GM18867 (cell line): ENCODE results near the gene PLP2.

Experiments
- ATAC-seq: cut with Tn5 transposase; IDR thresholded peaks from one replicate; pipeline ENCODE4 v1.9.1; 2021; ENCODE audit warnings: mild to moderate bottlenecking, moderate library complexity; ENCODE audit not compliant: unreplicated experiment

Gene PLP2

GRCh38 chrX:49208399-49208798 lies 36.7 kb downstream of the PLP2 start:
- ATAC-seq: no peak

- no peak for ATAC-seq
These were observed 37.9 kb downstream of the PLP2 start for GRCh38 chrX:49209434-49210251.

GRCh38 chrX:49210406-49210805 lies 38.7 kb downstream of the PLP2 start:
- ATAC-seq: no peak

- ATAC-seq: no peak
These were observed 39.4 kb downstream of the PLP2 start for GRCh38 chrX:49211074-49211473.

- no peak for ATAC-seq
These were observed 40.5 kb downstream of the PLP2 start for GRCh38 chrX:49212209-49212608.

GRCh38 chrX:49212861-49213260 lies 41.2 kb downstream of the PLP2 start:
- no peak for ATAC-seq

- ATAC-seq: no peak
These were observed 42.7 kb downstream of the PLP2 start for GRCh38 chrX:49214416-49214815.

GRCh38 chrX:49214996-49215526 lies 43.4 kb downstream of the PLP2 start:
- no peak for ATAC-seq

GRCh38 chrX:49220100-49220499 lies 48.4 kb downstream of the PLP2 start:
- no peak for ATAC-seq

- no peak for ATAC-seq
These were observed 50.2 kb downstream of the PLP2 start for GRCh38 chrX:49221868-49222267.
